IPS-15b (cell line): ENCODE results near the gene ANAPC13.

ENCODE experiments used
- H3K27me3 ChIP-seq: one replicate; pipeline ENCODE4 v1.6.1; 2013; ENCODE audit warnings: low read length; ENCODE audit not compliant: control insufficient read depth, insufficient read depth
- H3K36me3 ChIP-seq: one replicate; pipeline ENCODE4 v1.6.1; 2013; ENCODE audit warnings: low read length; ENCODE audit not compliant: control insufficient read depth, insufficient read depth
- H3K4me1 ChIP-seq: one replicate; pipeline ENCODE4 v1.6.1; 2013; ENCODE audit warnings: mild to moderate bottlenecking, low read length; ENCODE audit not compliant: control insufficient read depth, insufficient read depth
- H3K4me3 ChIP-seq: one replicate; pipeline ENCODE4 v1.5.1; 2013; ENCODE audit warnings: low read depth, low read length
- H3K9ac ChIP-seq: one replicate; pipeline ENCODE4 v1.6.1; 2013; ENCODE audit warnings: low read depth, mild to moderate bottlenecking, low read length
- H3K9me3 ChIP-seq: one replicate; pipeline ENCODE4 v1.6.1; 2013; ENCODE audit warnings: mild to moderate bottlenecking, low read length; ENCODE audit not compliant: control insufficient read depth, insufficient read depth

Gene ANAPC13

DNA sequence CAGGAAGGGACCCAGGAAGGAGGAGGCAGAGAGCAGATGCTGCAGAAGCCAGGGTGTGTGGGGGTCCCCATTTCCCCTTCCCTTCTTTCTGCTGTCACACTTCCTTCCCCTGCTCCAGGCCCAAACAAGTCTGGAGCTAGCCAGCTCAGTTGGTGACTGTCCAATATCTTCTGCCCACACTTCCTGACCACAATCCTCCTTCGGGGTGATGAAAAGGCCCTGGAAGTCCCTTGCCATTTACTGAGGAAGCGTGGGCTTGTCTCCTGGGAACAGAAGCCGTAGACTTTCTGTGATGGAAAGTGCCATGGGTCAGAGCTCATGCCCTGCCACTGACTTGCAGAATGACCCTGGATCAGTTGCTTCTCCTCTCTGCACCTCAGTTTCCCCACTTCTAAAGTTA lies 39.0 kb downstream of the ANAPC13 start:
- H3K9me3 ChIP-seq = no peaks in the 10 kb centered on the region
- no peak overlapping the region for H3K9ac ChIP-seq
- H3K36me3 ChIP-seq = no peaks in the 10 kb centered on the region
- H3K4me1 ChIP-seq = no peaks in the 10 kb centered on the region
- H3K4me3 ChIP-seq = no peak overlapping the region
- no peaks in the 10 kb centered on the region for H3K27me3 ChIP-seq

DNA sequence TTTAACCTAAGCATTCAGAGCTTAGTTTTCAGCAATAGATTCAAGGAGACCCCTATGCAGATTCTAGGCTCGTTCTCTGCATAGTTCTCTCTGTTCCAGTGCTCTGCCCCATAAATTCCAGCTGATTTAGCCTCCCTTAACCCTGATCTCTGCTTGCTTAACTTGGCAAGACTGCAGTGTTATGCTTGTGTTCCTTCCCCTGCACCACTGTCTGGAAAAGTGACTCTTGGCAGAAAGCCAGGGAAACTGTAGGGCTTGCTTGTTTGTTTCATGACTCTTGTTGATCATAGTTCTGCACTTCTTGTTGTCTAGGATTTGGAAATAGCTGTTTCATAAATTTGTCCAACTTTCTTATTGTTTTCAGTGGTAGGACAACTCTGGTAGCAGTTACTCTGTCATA lies 40.1 kb downstream of the ANAPC13 start:
- no peak overlapping the region for H3K4me3 ChIP-seq
- H3K9ac ChIP-seq = no peak overlapping the region
- no peaks in the 10 kb centered on the region for H3K27me3 ChIP-seq
- no peaks in the 10 kb centered on the region for H3K36me3 ChIP-seq
- H3K9me3 ChIP-seq = no peaks in the 10 kb centered on the region
- H3K4me1 ChIP-seq = no peaks in the 10 kb centered on the region

DNA sequence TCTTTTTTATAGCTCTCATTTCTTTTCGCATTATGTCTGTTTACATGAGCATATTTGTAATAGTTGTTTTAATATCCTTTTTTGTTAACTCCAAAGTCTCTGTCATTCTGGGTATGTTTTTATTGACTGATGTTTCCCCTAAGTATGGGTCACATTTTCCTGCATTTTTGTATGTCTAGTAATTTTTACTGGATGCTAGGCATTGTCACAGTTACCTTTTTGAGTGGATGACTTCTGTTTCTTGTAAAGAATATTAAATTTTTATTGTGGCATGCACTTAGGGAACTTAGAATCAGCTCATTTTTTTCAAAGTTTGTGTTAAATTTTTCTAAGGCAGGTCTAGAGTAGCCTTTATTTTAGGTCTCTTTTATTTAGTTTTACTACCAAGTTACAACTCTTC lies 40.7 kb downstream of the ANAPC13 start:
- Histone ChIP-seq H3K9ac (no peak overlapping the region), H3K36me3 (no peaks in the 10 kb centered on the region), H3K4me3 (no peak overlapping the region), H3K27me3 (no peaks in the 10 kb centered on the region), H3K4me1 (no peaks in the 10 kb centered on the region), H3K9me3 (no peaks in the 10 kb centered on the region)

DNA sequence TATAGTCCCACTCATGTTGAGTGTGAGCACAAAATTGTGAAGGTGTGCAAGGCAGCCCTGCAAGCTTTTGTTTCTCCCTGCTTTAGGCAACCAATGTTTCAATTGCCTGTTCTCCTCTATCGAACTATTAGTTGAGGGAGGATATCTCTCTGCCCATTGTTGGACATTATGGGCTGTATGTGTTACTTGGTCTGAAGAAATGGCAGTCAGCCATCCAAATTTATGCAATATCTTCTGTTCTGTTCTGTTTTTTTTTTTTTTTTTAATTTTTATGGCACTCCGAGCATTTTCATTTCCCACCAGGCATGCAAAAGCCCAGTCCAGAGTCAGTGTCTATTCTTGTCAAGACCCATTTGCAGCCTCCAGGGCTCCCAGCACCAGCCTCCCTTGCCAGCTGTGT lies 44.0 kb downstream of the ANAPC13 start:
- H3K36me3 ChIP-seq = no peaks in the 10 kb centered on the region
- no peak overlapping the region for H3K4me3 ChIP-seq
- no peaks in the 10 kb centered on the region for H3K27me3 ChIP-seq
- no peak overlapping the region for H3K9ac ChIP-seq
- H3K4me1 ChIP-seq = no peaks in the 10 kb centered on the region
- H3K9me3 ChIP-seq = no peaks in the 10 kb centered on the region

DNA sequence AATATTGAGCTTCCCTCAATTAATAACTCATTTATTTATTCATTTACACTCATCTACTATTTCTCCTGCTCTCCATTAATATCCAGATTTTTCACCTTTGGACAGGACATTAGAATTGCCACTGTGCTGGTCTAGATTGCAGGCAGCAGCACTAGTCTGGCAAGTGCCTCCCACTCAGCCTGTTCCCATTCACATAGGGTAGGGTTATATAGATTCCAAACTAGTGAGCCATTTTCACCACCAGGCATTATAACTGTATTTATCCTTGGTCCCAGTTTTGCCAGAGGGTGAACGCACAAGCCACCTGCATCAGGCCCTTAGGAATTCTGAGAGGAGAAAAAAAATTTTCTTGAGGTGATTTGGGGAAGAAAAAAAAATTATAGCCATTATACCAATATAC lies 44.5 kb downstream of the ANAPC13 start:
- Histone ChIP-seq H3K4me3 (no peak overlapping the region), H3K9me3 (no peaks in the 10 kb centered on the region), H3K9ac (no peak overlapping the region), H3K4me1 (no peaks in the 10 kb centered on the region), H3K36me3 (no peaks in the 10 kb centered on the region), H3K27me3 (no peaks in the 10 kb centered on the region)

DNA sequence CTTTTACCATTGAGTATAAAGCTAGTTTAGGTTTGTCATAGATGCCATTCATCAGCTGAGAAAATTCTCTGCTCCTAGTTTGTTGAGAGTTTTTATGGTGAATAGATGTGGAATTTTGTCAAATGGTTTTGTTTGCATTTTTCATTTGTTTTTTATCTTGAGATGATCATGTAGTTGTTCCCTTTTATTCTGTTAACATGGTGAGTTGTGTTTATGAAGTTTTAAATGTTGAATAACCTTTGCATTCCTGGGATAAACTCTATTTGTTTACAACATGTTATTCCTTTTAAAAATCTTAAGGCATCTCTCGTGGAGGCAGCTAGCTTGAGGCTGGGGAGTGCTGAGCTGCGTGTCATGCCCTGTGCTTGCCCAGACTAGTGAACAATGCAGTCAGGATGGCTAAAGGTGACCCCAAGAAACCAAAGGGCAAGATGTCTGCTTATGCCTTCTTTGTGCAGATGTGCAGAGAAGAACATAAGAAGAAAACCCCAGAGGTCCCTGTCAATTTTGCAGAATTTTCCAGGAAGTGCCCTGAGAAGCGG lies 48.5 kb downstream of the ANAPC13 start:
- no peaks in the 10 kb centered on the region for H3K27me3 ChIP-seq
- no peak overlapping the region for H3K9ac ChIP-seq
- no peak overlapping the region for H3K4me3 ChIP-seq
- no peaks in the 10 kb centered on the region for H3K36me3 ChIP-seq
- no peaks in the 10 kb centered on the region for H3K9me3 ChIP-seq
- H3K4me1 ChIP-seq = no peaks in the 10 kb centered on the region

DNA sequence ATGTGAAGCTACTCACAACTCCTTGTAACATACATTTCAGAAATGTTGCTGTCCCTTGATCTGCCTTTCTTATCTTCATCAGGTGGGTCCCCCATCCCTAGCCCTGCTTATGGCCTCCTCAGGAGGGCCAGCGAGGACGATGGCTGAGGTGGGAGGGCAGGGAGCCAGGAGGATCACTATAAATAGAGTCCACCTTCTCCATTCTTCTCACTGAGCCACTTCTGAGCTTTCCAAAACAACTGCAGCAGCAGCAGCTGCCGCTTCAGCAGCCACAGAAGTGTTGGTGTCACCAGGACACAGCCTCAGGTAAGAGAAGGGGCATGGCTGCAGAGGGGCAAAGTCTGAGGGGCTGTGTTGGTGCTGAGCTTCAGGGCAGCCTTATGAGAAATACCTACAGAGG lies 53.5 kb downstream of the ANAPC13 start:
- no peaks in the 10 kb centered on the region for H3K36me3 ChIP-seq
- H3K9ac ChIP-seq = no peak overlapping the region
- H3K4me3 ChIP-seq = no peak overlapping the region
- no peaks in the 10 kb centered on the region for H3K4me1 ChIP-seq
- H3K27me3 ChIP-seq = peaks cover 3% of the 10 kb centered on the region
- no peaks in the 10 kb centered on the region for H3K9me3 ChIP-seq

DNA sequence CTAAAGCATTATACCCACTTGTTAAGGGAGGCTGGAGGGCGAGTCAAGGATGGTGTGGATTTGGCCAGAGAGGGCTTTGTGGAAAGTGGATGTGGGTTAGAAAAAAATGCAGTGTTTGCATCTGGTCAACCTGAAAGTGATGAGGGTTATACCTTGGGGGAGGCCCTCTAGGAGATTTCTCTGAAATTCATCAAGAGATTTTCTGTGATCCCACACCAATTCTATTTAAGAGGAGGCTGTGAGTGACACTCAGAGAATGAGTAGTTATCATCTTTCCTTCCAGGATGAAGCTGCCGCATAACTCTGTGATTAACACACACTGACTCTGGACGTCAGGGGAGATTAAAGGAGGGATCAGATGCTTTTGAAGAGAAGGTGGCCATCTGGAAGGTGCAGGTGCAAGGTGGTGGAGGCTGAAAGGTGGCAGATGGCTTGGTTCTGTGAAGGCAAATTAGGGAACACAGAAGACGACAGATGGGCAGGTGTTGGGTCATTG lies 54.8 kb downstream of the ANAPC13 start:
- Histone ChIP-seq H3K27me3 (peaks cover 3% of the 10 kb centered on the region), H3K9me3 (no peaks in the 10 kb centered on the region), H3K9ac (no peak overlapping the region), H3K4me3 (no peak overlapping the region), H3K4me1 (no peaks in the 10 kb centered on the region), H3K36me3 (no peaks in the 10 kb centered on the region)

DNA sequence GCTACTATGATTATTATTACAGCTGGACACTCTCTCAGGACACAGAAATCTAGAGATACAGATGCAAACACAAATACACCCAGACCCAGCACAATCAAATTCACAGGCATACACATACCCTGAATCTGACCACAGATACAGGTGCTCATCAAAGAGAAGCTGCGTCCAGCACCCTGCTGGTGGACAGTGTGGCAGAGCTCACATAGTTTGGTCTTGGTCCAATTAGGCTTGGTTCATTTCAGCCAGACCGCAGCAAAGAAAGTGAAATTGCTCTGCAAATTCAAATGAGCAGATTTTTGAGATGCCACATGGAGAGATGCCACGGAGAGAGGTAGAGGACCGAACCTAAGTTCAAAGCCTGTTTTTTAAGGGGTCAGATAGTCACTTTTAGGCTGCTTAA lies 55.6 kb downstream of the ANAPC13 start:
- Histone ChIP-seq H3K4me3 (no peak overlapping the region), H3K9ac (no peak overlapping the region), H3K9me3 (no peaks in the 10 kb centered on the region), H3K27me3 (peaks cover 3% of the 10 kb centered on the region), H3K4me1 (no peaks in the 10 kb centered on the region), H3K36me3 (no peaks in the 10 kb centered on the region)

DNA sequence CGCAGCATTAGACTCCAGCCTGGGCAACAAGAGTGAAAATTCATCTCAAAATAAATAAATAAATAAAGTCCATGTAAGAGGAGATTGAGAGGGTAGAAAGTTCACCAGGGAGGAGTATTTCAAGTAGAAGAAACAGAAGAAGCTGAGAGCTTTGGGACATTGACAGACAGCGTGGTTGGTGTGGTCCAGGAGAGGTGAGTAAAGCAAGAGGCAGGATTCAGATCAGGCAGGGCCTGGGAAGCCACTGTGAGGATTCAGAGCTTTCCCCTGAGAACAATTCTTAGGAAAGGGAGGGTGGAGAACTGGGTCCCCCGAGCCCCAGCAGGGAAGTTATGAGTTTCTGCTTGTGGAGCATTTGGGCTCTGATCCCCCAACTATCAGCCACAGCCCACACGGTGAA lies 57.4 kb downstream of the ANAPC13 start:
- no peak overlapping the region for H3K9ac ChIP-seq
- H3K4me1 ChIP-seq = no peaks in the 10 kb centered on the region
- H3K9me3 ChIP-seq = no peaks in the 10 kb centered on the region
- peaks cover 5% of the 10 kb centered on the region for H3K27me3 ChIP-seq
- H3K4me3 ChIP-seq = no peak overlapping the region
- H3K36me3 ChIP-seq = no peaks in the 10 kb centered on the region
